HepG2 (cell line): Measurements from ENCODE around the gene SNX3. TPM values are rescaled to one million over a fixed set of nuclear protein-coding genes. Genes with fewer than 3 reads are reported as not detected.

Source experiments
- BCL6 ChIP-seq: IDR thresholded peaks from 2 replicates; pipeline ENCODE4 v1.6.1; 2016; ENCODE audit warnings: missing genetic modification reagents, missing compliant biosample characterization
- CREBL2 ChIP-seq: sonication (generic); formaldehyde crosslinking; IDR thresholded peaks from 2 replicates; pipeline ENCODE4 v1.8.1; 2023; ENCODE audit warnings: missing genetic modification reagents, mild to moderate bottlenecking, borderline replicate concordance
- GABPB1 ChIP-seq: IDR thresholded peaks from 2 replicates; pipeline ENCODE4 v1.6.1; 2016; ENCODE audit warnings: mild to moderate bottlenecking, missing genetic modification reagents, moderate library complexity, missing compliant biosample characterization
- HMG20A ChIP-seq: IDR thresholded peaks from 2 replicates; pipeline ENCODE4 v1.6.1; 2016; ENCODE audit warnings: borderline replicate concordance
- KLF12 ChIP-seq: sonication (generic); formaldehyde crosslinking; IDR thresholded peaks from 2 replicates; pipeline ENCODE4 v1.4.0; 2020; ENCODE audit warnings: missing genetic modification reagents, borderline replicate concordance
- MTA1 ChIP-seq: sonication (generic); formaldehyde crosslinking; IDR thresholded peaks from 2 replicates; pipeline ENCODE4 v1.4.0; 2020; ENCODE audit warnings: missing genetic modification reagents, mild to moderate bottlenecking, borderline replicate concordance
- NFE2L1 ChIP-seq: sonication (generic); formaldehyde crosslinking; IDR thresholded peaks from 2 replicates; pipeline ENCODE4 v1.4.0; 2020; ENCODE audit warnings: missing genetic modification reagents, mild to moderate bottlenecking, borderline replicate concordance
- NKX3-1 ChIP-seq: sonication (generic); formaldehyde crosslinking; IDR thresholded peaks from 2 replicates; pipeline ENCODE4 v1.5.0; 2020; ENCODE audit warnings: missing genetic modification reagents
- POLR2AphosphoS5 ChIP-seq: IDR thresholded peaks from 2 replicates; pipeline ENCODE4 v1.6.1; 2012; ENCODE audit warnings: low read depth, low read length
- RBAK ChIP-seq: sonication (generic); formaldehyde crosslinking; IDR thresholded peaks from 2 replicates; pipeline ENCODE4 v1.5.1; 2020; ENCODE audit warnings: mild to moderate bottlenecking, missing genetic modification reagents
- RBFOX2 ChIP-seq: fragments of 200-400 bp; formaldehyde crosslinking; IDR thresholded peaks from 2 replicates; pipeline ENCODE4 v1.6.1; 2017; ENCODE audit warnings: low read depth, mild to moderate bottlenecking, low read length
- REXO4 ChIP-seq: sonication (generic); formaldehyde crosslinking; IDR thresholded peaks from 2 replicates; pipeline ENCODE4 v1.8.0; 2022; ENCODE audit warnings: missing genetic modification reagents, mild to moderate bottlenecking, borderline replicate concordance
- SMAD9 ChIP-seq: sonication (generic); formaldehyde crosslinking; IDR thresholded peaks from 2 replicates; pipeline ENCODE4 v1.5.1; 2020; ENCODE audit warnings: mild to moderate bottlenecking, missing genetic modification reagents
- SP2 ChIP-seq: sonication (generic); formaldehyde crosslinking; IDR thresholded peaks from 2 replicates; pipeline ENCODE4 v1.5.1; 2020; ENCODE audit warnings: mild to moderate bottlenecking, missing genetic modification reagents
- TEF ChIP-seq: sonication (generic); formaldehyde crosslinking; IDR thresholded peaks from 2 replicates; pipeline ENCODE4 v1.5.0; 2020; ENCODE audit warnings: missing genetic modification reagents
- THAP8 ChIP-seq: sonication (generic); formaldehyde crosslinking; IDR thresholded peaks from 2 replicates; pipeline ENCODE4 v1.5.1; 2020; ENCODE audit warnings: missing genetic modification reagents, mild to moderate bottlenecking, borderline replicate concordance
- ZBED4 ChIP-seq: sonication (generic); formaldehyde crosslinking; IDR thresholded peaks from 2 replicates; pipeline ENCODE4 v1.4.0; 2020; ENCODE audit warnings: missing genetic modification reagents, borderline replicate concordance
- ZBTB2 ChIP-seq: sonication (generic); formaldehyde crosslinking; IDR thresholded peaks from 2 replicates; pipeline ENCODE4 v1.8.0; 2022; ENCODE audit warnings: low read depth, missing genetic modification reagents
- ZFP62 ChIP-seq: sonication (generic); formaldehyde crosslinking; IDR thresholded peaks from 2 replicates; pipeline ENCODE4 v1.4.0; 2020; ENCODE audit warnings: missing genetic modification reagents
- ZNF280B ChIP-seq: sonication (generic); formaldehyde crosslinking; IDR thresholded peaks from 2 replicates; pipeline ENCODE4 v1.5.0; 2020; ENCODE audit warnings: missing genetic modification reagents, mild to moderate bottlenecking, borderline replicate concordance
- ZZZ3 ChIP-seq: sonication (generic); formaldehyde crosslinking; IDR thresholded peaks from 2 replicates; pipeline ENCODE4 v1.4.0; 2020; ENCODE audit warnings: missing genetic modification reagents, mild to moderate bottlenecking, borderline replicate concordance
- polyA plus RNA-seq, 8 experiments: library from polyadenylated mRNA; depleted of rRNA in 3 of 8; stranded (reverse) in 7 of 8; unstranded in 1 of 8; fragments of >200 nt; fragmentation: Illumina TruSeq in 4 of 8; extraction: Trizol in 4 of 8; gene quantifications; 2 replicates each; pipeline versions ENCODE4 v1.2.1 to v1.2.3, GENCODE V29; 2011 to 2016; ENCODE audit warnings: low read depth in 4 of 8, missing spikeins in 1 of 8, mixed read lengths in 1 of 8; ENCODE audit not compliant: insufficient read depth in 1 of 8
- total RNA-seq, 5 experiments: library from RNA; depleted of rRNA; stranded (reverse); fragments of >200 nt; fragmentation: Illumina TruSeq; extraction: Trizol; gene quantifications; 2 replicates each; pipeline ENCODE4 v1.2.3, GENCODE V29; 2016; ENCODE audit warnings: low read depth in 1 of 5

SNX3 gene
- total and polyA plus RNA-seq, 2 of the 13 experiments (the other 11 are each of a cell fraction or from before 2014, with no cell fraction given), result 84.9 to 226 TPM

GRCh38 chr6:108260809-108261569 is at the start of gene SNX3 (continued):
- TF ChIP-seq ZBTB2 (CRISPR knock-in tag), result peak; percentile 92
- TF ChIP-seq GABPB1, result peak; percentile 94
- no peak for TF ChIP-seq REXO4
- no peak for TF ChIP-seq SMAD9 (CRISPR knock-in tag)
- peak; percentile 50 for TF ChIP-seq SP2
- TF ChIP-seq MTA1 (CRISPR knock-in tag), result peak; percentile 92; the same call in 1 of the 2 replicates
- no peak for TF ChIP-seq ZFP62 (CRISPR knock-in tag)
- TF ChIP-seq NKX3-1 (CRISPR knock-in tag), result no peak
- peak; percentile 58; the same call in 1 of the 2 replicates for TF ChIP-seq THAP8
- no peak for TF ChIP-seq RBAK (CRISPR knock-in tag)
- TF ChIP-seq ZBED4 (CRISPR knock-in tag), result no peak
- no peak for TF ChIP-seq ZNF280B (CRISPR knock-in tag)
- no peak for TF ChIP-seq TEF (CRISPR knock-in tag)
- peak; percentile 88 for TF ChIP-seq POLR2AphosphoS5
- no peak for TF ChIP-seq NFE2L1 (CRISPR knock-in tag)
- peak; percentile 94 for TF ChIP-seq KLF12 (CRISPR knock-in tag)
- no peak for TF ChIP-seq HMG20A (CRISPR knock-in tag)
- peak; percentile 92 for TF ChIP-seq RBFOX2
- no peak for TF ChIP-seq CREBL2 (CRISPR knock-in tag)
- TF ChIP-seq BCL6 (CRISPR knock-in tag), result 0 out of 2 replicates have a peak, but pooled peaks have one; percentile 31
- TF ChIP-seq ZZZ3, result 0 out of 2 replicates have a peak, but pooled peaks have one; percentile 26
